Adrenal gland (tissue), 12 donors: Measurements from ENCODE around the gene RET. TPM values are rescaled to one million over a fixed set of nuclear protein-coding genes. Genes with fewer than 3 reads are reported as not detected.

ENCODE experiments used
- DNase-seq, 7 donors: peaks; one replicate each; pipeline ENCODE4 v3.0.0-alpha.2; 2019 to 2020
- H3K27ac ChIP-seq, 5 donors: fragments of 200-600 bp; sonication (generic) in 4 of 5; 1 replicate in 3 of 5; 2 replicates in 2 of 5; pipeline versions ENCODE4 v1.5.1 to v1.8.0; 2016 to 2020; ENCODE audit warnings: mild to moderate bottlenecking in 1 of 5
- H3K27me3 ChIP-seq: fragments of 200-600 bp; 2 replicates; pipeline ENCODE4 v1.8.0; 2021
- H3K36me3 ChIP-seq, 2 donors: fragments of 200-600 bp; replicated peaks in 1 of 2; 1 replicate in 1 of 2; 2 replicates in 1 of 2; pipeline versions ENCODE4 v1.5.1 to v1.8.0; 2018 to 2022
- H3K4me1 ChIP-seq, 2 donors: fragments of 200-600 bp; replicated peaks in 1 of 2; 1 replicate in 1 of 2; 2 replicates in 1 of 2; pipeline versions ENCODE4 v1.5.1 to v1.8.0; 2018 to 2021
- H3K4me3 ChIP-seq, 4 donors: fragments of 200-600 bp; sonication (generic) in 3 of 4; one replicate each; pipeline ENCODE4 v1.5.1; 2016 to 2018
- H3K9me3 ChIP-seq, 3 donors: fragments of 200-600 bp; sonication (generic) in 1 of 3; replicated peaks in 1 of 3; 1 replicate in 2 of 3; 2 replicates in 1 of 3; pipeline versions ENCODE4 v1.5.1 to v1.8.0; 2016 to 2021
- CTCF ChIP-seq, 6 experiments: fragments of 450-650 bp in 4 of 6; fragments of 200-600 bp in 2 of 6; sonication (generic) in 1 of 6; IDR thresholded peaks; 1 replicate in 5 of 6; 2 replicates in 1 of 6; pipeline versions ENCODE4 v1.5.1 to v1.8.0; 2016 to 2021; ENCODE audit warnings: antibody characterized with exemption in 6 of 6, mild to moderate bottlenecking in 2 of 6, moderate library complexity in 1 of 6
- POLR2A ChIP-seq, 2 donors: fragments of 450-650 bp; IDR thresholded peaks; one replicate each; pipeline ENCODE4 v1.6.1; 2017; ENCODE audit warnings: antibody characterized with exemption in 2 of 2, mild to moderate bottlenecking in 2 of 2, moderate library complexity in 1 of 2
- WGBS, 4 donors: extraction: QIAGEN DNeasy Blood & Tissue Kit in 2 of 4; methylation state at CpG; one replicate each; pipeline versions ENCODE4 v1.1.5 to v1.1.7; 2013 to 2017; 5-methylcytosine and 5-hydroxymethylcytosine counted together
- intact Hi-C, 2 donors: fragments of 100-400 bp; cut with DNase I; formaldehyde crosslinking; loops; one replicate each; pipeline versions ENCODE4 v1.14.1 to v1.15.0; 2022 to 2023
- polyA plus RNA-seq, 3 donors: library from polyadenylated mRNA; stranded (reverse); fragments of 200-250 nt in 2 of 3; fragments of 350-450 nt in 1 of 3; fragmentation: Illumina TruSeq in 1 of 3; extraction: RNeasy Lipid Tissue Mini Kit (QIAGEN cat#74804) in 1 of 3; gene quantifications; one replicate each; pipeline ENCODE4 v1.2.3, GENCODE V29; 2013 to 2014
- total RNA-seq, 9 donors: library from RNA; depleted of rRNA in 4 of 9; stranded (reverse); fragments of >200 nt in 4 of 9; fragments of 120-200 nt in 1 of 9; fragmentation: NEBNext Ultra II Directional in 1 of 9; extraction: Animal tissue kit (Norgen Biotek cat#: 25700) in 1 of 9; gene quantifications; one replicate each; pipeline versions ENCODE4 v1.1.0 to v1.2.4, GENCODE V29; 2013 to 2023
- donor health status: healthy with polysubstance abuse.
- donor health status: Bipolar disorder and iron deficiency.
- donor health status: DM: yes; HTN: yes; CAD: no.
- donor health status: DM: no; HTN: no; CAD: no.
- donor health status: DM: no; HTN: no; CAD: no.
- donor health status: DM: yes; HTN: yes; CAD: no.

The RET gene
- total and polyA plus RNA-seq, 12 donors, result 1.6 to 43.6 (median 6.0) TPM

- intact Hi-C loops, result no loop called here
Measured at GRCh38 chr10:43078986-43079273, 2.1 kb downstream of the RET start.

DNA sequence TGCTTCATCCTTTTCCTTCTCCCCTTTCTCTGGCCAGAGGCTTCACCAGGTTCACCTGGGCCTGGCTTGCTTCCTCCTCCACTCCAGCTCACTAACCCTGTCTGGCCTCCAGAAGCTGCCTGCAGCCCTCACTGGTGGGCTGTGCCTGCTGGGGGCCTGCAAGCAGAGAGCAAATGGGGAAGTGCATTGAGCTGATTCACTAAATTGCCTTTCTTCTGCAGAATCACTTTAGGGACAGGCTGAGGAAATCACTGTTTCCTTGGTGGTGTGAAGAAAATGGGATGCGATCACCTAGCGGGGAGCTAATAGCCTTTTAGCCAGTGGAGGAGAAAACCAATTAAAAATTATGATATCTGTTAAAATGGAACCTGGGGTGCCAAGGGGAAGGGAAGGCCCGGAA, 3.0 kb downstream of the RET start:
- Histone ChIP-seq H3K4me1 (no peaks in the 10 kb centered on the region), H3K4me3 (no peak overlapping the region), H3K36me3 (no peaks in the 10 kb centered on the region), H3K27me3 (peaks cover 26% of the 10 kb centered on the region), H3K9me3 (no peaks in the 10 kb centered on the region), H3K27ac (no peak overlapping the region)
- DNase-seq, result no peak
- intact Hi-C loops, result no loop called here
- TF ChIP-seq POLR2A (IDR thresholded peaks at IDR 0.05) (no peak), CTCF (IDR thresholded peaks at IDR 0.05) (no peak)
- 60 to 71% (median 69%) methylated on average over 3 of the region's 3 CpGs for WGBS, 4 donors

More at GRCh38 chr10:43078986-43079273, 2.1 kb downstream of the RET start:
- DNase-seq, result peak in 5 of 7 donors; percentile 19 to 86 (median 41)
- H3K27ac ChIP-seq, result no peak overlapping the region
- peaks cover 26% of the 10 kb centered on the region for H3K27me3 ChIP-seq
- H3K9me3 ChIP-seq, result no peaks in the 10 kb centered on the region
- no peaks in the 10 kb centered on the region for H3K4me1 ChIP-seq
- peak in 4 of 6 experiments; percentile 13 to 51 (median 42) for TF ChIP-seq CTCF (IDR thresholded peaks at IDR 0.05)
- TF ChIP-seq POLR2A (IDR thresholded peaks at IDR 0.05), result no peak
- H3K4me3 ChIP-seq, result no peak overlapping the region
- 9 to 16% (median 15%) methylated on average over 3 to 10 of the region's 10 CpGs for WGBS, 4 donors
- H3K36me3 ChIP-seq, result no peaks in the 10 kb centered on the region

GRCh38 chr10:43082087-43082486, 5.2 kb downstream of the RET start:
- H3K4me1 ChIP-seq, result no peaks in the 10 kb centered on the region
- H3K4me3 ChIP-seq, result no peak overlapping the region
- H3K36me3 ChIP-seq, result no peaks in the 10 kb centered on the region
- H3K27me3 ChIP-seq, result peaks cover 19% of the 10 kb centered on the region
- 60 to 100% (median 91%) methylated on average over 1 to 4 of the region's 4 CpGs for WGBS, 4 donors
- H3K9me3 ChIP-seq, result no peaks in the 10 kb centered on the region
- intact Hi-C loops, result no loop called here
- no peak for DNase-seq
- no peak overlapping the region for H3K27ac ChIP-seq
- no peak for TF ChIP-seq CTCF (IDR thresholded peaks at IDR 0.05)
- no peak for TF ChIP-seq POLR2A (IDR thresholded peaks at IDR 0.05)

DNA sequence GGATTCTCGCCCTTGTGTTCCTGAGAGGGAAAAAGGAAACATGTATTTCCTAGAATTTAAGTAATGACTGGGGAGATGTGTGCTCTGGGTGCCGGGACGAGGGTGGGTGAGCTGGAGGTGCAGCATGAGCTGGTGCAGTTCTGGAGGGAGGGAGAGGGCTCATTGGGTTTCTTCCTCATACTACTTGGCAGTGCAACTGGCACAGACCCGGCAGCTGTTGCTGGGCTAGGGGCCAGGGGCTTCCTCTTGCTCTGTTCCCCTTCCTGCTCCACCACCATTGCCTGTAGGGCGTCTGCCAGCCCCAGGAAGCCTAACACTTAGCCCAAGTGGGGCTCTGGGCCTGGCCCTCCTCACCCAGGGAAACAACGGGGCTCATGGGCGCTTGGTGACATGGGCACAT, 5.9 kb downstream of the RET start:
- DNase-seq, result peak in 2 of 7 donors; percentile 13 to 23
- TF ChIP-seq POLR2A (IDR thresholded peaks at IDR 0.05) (no peak), CTCF (IDR thresholded peaks at IDR 0.05) (no peak)
- 50 to 64% (median 55%) methylated on average over 5 to 7 of the region's 7 CpGs for WGBS, 4 donors
- Histone ChIP-seq H3K27me3 (peaks cover 17% of the 10 kb centered on the region), H3K36me3 (no peaks in the 10 kb centered on the region), H3K4me3 (no peak overlapping the region), H3K9me3 (no peaks in the 10 kb centered on the region), H3K27ac (no peak overlapping the region), H3K4me1 (no peaks in the 10 kb centered on the region)
- intact Hi-C loops, result no loop called here
